C4-2B (cell line): ENCODE data around the gene GLA.

Source experiments
- CTCF ChIP-seq: fragments of 450-650 bp; conservative IDR thresholded peaks from 2 replicates; pipeline ENCODE4 v1.5.1; 2017; ENCODE audit warnings: mild to moderate bottlenecking
- ZFX ChIP-seq: fragments of 450-650 bp; IDR thresholded peaks from 2 replicates; pipeline ENCODE4 v1.6.1; 2017

- TF ChIP-seq CTCF (no peak), ZFX (no peak)
Measured at GRCh38 chrX:101397779-101398178, 9.9 kb downstream of the GLA start.
